Effector memory CD8-positive, alpha-beta T cell (primary cell): ENCODE results near the gene AP1S1.
"Not testable (repeated sequence)": the region's sequence is repeated elsewhere in the genome, so short reads cannot be mapped to it uniquely, and the experiment has no call there.

Source experiments
- ATAC-seq: fragments of 150-1000 bp; cut with Tn5 transposase; replicated peaks from 2 replicates; pipeline ENCODE4 v1.10.0; 2021; ENCODE audit warnings: mild to moderate bottlenecking, moderate library complexity
- DNase-seq, 3 experiments: peaks; one replicate each; pipeline ENCODE4 v3.0.0; 2021
- H3K27ac Mint-ChIP-seq, 2 donors: one replicate each; pipeline ENCODE4 v1.8.0; 2022; ENCODE audit warnings: mild to moderate bottlenecking in 2 of 2, mixed read lengths in 2 of 2, moderate library complexity in 2 of 2
- H3K27me3 Mint-ChIP-seq, 2 donors: one replicate each; pipeline ENCODE4 v1.8.0; 2022; ENCODE audit warnings: mixed read lengths in 2 of 2
- H3K36me3 Mint-ChIP-seq: one replicate; pipeline ENCODE4 v1.8.0; 2022; ENCODE audit warnings: mild to moderate bottlenecking, moderate library complexity, mixed read lengths; ENCODE audit not compliant: insufficient read depth
- H3K4me1 Mint-ChIP-seq, 2 donors: one replicate each; pipeline ENCODE4 v1.8.0; 2022; ENCODE audit warnings: low read depth in 2 of 2, mixed read lengths in 2 of 2
- H3K4me3 Mint-ChIP-seq, 2 donors: one replicate each; pipeline ENCODE4 v1.8.0; 2022; ENCODE audit warnings: mild to moderate bottlenecking in 2 of 2, mixed read lengths in 2 of 2, moderate library complexity in 2 of 2
- H3K9me3 Mint-ChIP-seq, 2 donors: one replicate each; pipeline ENCODE4 v1.8.0; 2022; ENCODE audit warnings: mixed read lengths in 2 of 2
- total RNA-seq, 9 experiments: gene quantifications; one replicate each; lab custom pipeline; 2026; lab: John Stamatoyannopoulos, UW

The AP1S1 gene
- 0.67 to 13.7 (median 8.4) reads per million in 9 experiments for total RNA-seq

GRCh38 chr7:101153969-101154692 lies at the start of gene AP1S1:
Gene AP1S1 (plus strand): TSS chr7:101154476. CDS start chr7:101154515, 39 bp downstream.
- Mint-ChIP-seq H3K27ac (peak within 1 kb of the TSS; percentile 87 to 91), H3K4me1 (peaks cover 12 to 14% of the 10 kb centered on the region in 2 donors), H3K27me3 (peaks cover 9 to 10% of the 10 kb centered on the region in 2 donors), H3K9me3 (no peaks in the 10 kb centered on the region), H3K36me3 (peaks cover 11% of the 10 kb centered on the region), H3K4me3 (peak within 1 kb of the TSS; percentile 72 to 84)
- DNase-seq (peak; percentile 78 to 87 (median 85)), ATAC-seq (peak; percentile 91)

GRCh38 chr7:101104799-101105198 lies 49.5 kb upstream of the AP1S1 start:
- no peak overlapping the region for H3K27ac Mint-ChIP-seq
- H3K27me3 Mint-ChIP-seq: peaks cover 32 to 78% of the 10 kb centered on the region in 2 donors
- H3K4me1 Mint-ChIP-seq: peaks cover 2 to 4% of the 10 kb centered on the region in 2 donors
- DNase-seq (no peak), ATAC-seq (no peak)
- peaks cover 9% of the 10 kb centered on the region for H3K36me3 Mint-ChIP-seq
- no peak overlapping the region for H3K4me3 Mint-ChIP-seq
- H3K9me3 Mint-ChIP-seq: no peaks in the 10 kb centered on the region

GRCh38 chr7:101105248-101105647 lies 49.0 kb upstream of the AP1S1 start:
- not testable (repeated sequence) for H3K27ac Mint-ChIP-seq, ATAC-seq, DNase-seq, H3K9me3 Mint-ChIP-seq, H3K4me1 Mint-ChIP-seq, H3K4me3 Mint-ChIP-seq, H3K36me3 Mint-ChIP-seq
- peaks cover 32 to 75% of the 10 kb centered on the region in 2 donors for H3K27me3 Mint-ChIP-seq

- ATAC-seq (no peak), DNase-seq (no peak)
- Mint-ChIP-seq H3K9me3 (no peaks in the 10 kb centered on the region), H3K4me1 (no peaks in the 10 kb centered on the region), H3K27me3 (peaks cover 23 to 64% of the 10 kb centered on the region in 2 donors), H3K27ac (no peak overlapping the region), H3K36me3 (peaks cover 8% of the 10 kb centered on the region), H3K4me3 (no peak overlapping the region)
Measured at GRCh38 chr7:101106386-101106785, 47.9 kb upstream of the AP1S1 start.

DNA sequence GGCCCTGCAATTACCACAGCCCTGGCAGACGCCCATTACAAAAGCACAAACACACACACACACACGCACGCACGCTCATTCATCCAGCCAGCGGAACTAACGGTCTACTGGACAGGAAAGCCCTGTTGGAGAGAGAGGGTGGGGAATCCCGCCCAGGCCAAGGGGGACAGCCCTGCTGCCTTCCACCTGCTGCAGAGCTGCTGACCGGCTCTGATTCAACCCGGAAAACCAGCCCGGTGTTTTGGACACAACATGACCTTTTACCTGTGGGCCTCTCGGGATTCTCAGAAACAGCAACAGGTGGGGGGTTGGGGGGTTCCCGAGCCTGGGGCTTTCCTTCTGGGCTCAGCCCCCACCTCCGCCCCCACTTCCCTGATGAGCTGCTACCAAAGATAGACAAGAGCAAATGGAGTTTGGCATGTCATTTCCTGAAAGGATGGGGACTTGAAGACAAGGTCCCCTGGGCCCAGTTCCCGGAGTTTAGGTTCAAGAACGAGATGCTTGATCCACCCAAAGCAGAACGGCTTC lies 45.9 kb upstream of the AP1S1 start:
- Mint-ChIP-seq H3K36me3 (peaks cover 8% of the 10 kb centered on the region), H3K27ac (no peak overlapping the region), H3K4me1 (no peaks in the 10 kb centered on the region), H3K9me3 (no peaks in the 10 kb centered on the region), H3K27me3 (peaks cover 10 to 50% of the 10 kb centered on the region in 2 donors), H3K4me3 (no peak overlapping the region)
- ATAC-seq (no peak), DNase-seq (no peak)

DNA sequence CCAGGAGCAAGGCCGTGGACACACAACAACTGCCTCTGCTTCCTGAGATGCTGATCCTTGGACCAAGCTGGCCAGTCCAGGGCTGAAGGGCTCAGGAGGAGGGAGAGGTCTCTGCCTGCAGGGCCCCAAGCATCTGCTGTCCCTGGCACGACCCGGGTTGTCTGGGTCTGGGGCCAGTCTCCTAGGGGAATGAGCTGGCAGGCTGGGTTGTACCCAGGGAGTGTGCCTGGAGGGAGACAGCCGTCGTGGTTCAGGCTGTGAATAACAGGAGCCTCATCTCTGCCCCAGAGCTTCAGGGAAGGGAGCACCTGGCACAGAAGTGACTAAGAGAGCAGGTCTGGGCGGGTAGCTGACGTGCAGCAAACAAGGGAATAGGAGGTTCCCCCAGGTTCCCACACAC lies 45.3 kb upstream of the AP1S1 start:
- no peaks in the 10 kb centered on the region for H3K9me3 Mint-ChIP-seq
- H3K36me3 Mint-ChIP-seq: peaks cover 6% of the 10 kb centered on the region
- peaks cover 6 to 47% of the 10 kb centered on the region in 2 donors for H3K27me3 Mint-ChIP-seq
- H3K4me1 Mint-ChIP-seq: no peaks in the 10 kb centered on the region
- DNase-seq (no peak), ATAC-seq (no peak)
- H3K4me3 Mint-ChIP-seq: no peak overlapping the region
- no peak overlapping the region for H3K27ac Mint-ChIP-seq

DNA sequence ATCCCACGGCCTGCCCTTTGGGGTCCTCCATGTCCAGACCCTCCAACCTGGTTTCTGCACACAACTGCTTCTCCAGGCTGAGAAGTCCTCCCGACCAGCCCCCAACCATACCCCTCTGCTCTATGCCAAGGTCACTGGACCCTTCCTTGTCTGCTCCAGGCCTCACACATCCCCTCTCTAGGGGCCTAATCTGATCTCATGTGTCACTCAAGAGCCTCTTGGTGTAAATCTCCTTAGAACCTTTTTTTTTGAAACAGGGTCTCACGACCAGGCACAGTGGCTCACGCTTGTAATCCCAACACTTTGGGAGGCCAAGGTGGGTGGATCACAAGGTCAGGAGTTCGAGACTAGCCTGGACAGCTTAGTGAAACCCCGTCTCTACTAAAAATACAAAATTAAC lies 44.9 kb upstream of the AP1S1 start:
- Mint-ChIP-seq H3K4me1 (no peaks in the 10 kb centered on the region), H3K9me3 (no peaks in the 10 kb centered on the region), H3K4me3 (no peak overlapping the region), H3K36me3 (peaks cover 5% of the 10 kb centered on the region), H3K27me3 (peaks cover 6 to 47% of the 10 kb centered on the region in 2 donors), H3K27ac (no peak overlapping the region)
- ATAC-seq (no peak), DNase-seq (no peak)

GRCh38 chr7:101111261-101111660 lies 43.0 kb upstream of the AP1S1 start:
- Mint-ChIP-seq H3K4me1 (no peaks in the 10 kb centered on the region), H3K27ac (no peak overlapping the region), H3K27me3 (peaks cover 9 to 40% of the 10 kb centered on the region in 2 donors), H3K4me3 (no peak overlapping the region), H3K36me3 (no peaks in the 10 kb centered on the region), H3K9me3 (no peaks in the 10 kb centered on the region)
- ATAC-seq (no peak), DNase-seq (no peak)

- no peaks in the 10 kb centered on the region for H3K4me1 Mint-ChIP-seq
- no peaks in the 10 kb centered on the region for H3K9me3 Mint-ChIP-seq
- H3K36me3 Mint-ChIP-seq: no peaks in the 10 kb centered on the region
- DNase-seq (no peak), ATAC-seq (no peak)
- H3K27me3 Mint-ChIP-seq: peaks cover 12 to 42% of the 10 kb centered on the region in 2 donors
- H3K4me3 Mint-ChIP-seq: no peak overlapping the region
- no peak overlapping the region for H3K27ac Mint-ChIP-seq
Measured at GRCh38 chr7:101112233-101112632, 42.0 kb upstream of the AP1S1 start.

DNA sequence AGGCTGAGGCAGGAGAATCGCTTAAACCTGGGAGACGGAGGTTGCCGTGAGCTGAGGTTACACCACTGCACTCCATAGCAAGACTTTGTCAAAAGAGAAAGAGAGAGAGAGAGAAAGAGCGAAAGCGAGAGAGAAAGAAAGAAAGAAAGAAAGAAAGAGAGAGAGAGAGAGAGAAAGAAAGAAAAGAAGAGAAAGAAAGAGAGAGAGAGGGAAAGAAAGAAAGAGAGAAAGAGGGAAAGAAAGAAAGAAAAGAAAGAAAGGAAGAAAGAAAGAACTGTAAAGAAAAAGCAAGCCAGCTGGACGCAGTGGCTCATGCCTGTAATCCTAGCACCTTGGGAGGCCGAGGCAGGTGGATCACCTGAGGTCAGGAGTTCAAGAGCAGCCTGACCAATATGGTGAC lies 41.1 kb upstream of the AP1S1 start:
- Mint-ChIP-seq H3K27me3 (peaks cover 15 to 42% of the 10 kb centered on the region in 2 donors), H3K27ac (peak overlapping the region in 1 of 2 donors; percentile 26)
- not testable (repeated sequence) for H3K4me1 Mint-ChIP-seq, ATAC-seq, DNase-seq, H3K36me3 Mint-ChIP-seq, H3K4me3 Mint-ChIP-seq, H3K9me3 Mint-ChIP-seq

DNA sequence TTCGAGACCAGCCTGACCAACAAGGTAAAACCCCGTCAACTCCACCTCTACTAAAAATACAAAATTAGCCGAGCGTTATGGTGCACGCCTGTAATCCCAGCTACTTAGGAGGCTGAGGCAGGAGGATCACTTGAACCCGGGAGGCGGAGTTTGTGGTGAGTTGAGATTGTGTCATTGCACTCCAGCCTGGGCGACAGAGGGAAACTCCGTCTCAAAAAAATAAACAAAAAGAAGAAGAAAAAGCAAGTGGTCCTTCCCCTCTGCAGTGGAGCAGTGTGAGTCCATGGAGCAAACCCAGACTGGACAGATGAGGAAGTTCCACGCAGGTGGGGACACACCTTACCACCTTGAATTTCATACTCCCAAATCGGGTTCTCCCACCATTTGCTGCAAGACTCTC lies 40.4 kb upstream of the AP1S1 start:
- H3K4me1 Mint-ChIP-seq: no peaks in the 10 kb centered on the region
- no peaks in the 10 kb centered on the region for H3K9me3 Mint-ChIP-seq
- H3K27ac Mint-ChIP-seq: no peak overlapping the region
- no peak for ATAC-seq
- DNase-seq: no peak
- H3K27me3 Mint-ChIP-seq: peaks cover 21 to 42% of the 10 kb centered on the region in 2 donors
- H3K36me3 Mint-ChIP-seq: no peaks in the 10 kb centered on the region
- no peak overlapping the region for H3K4me3 Mint-ChIP-seq

GRCh38 chr7:101114492-101114891 lies 39.8 kb upstream of the AP1S1 start:
- Mint-ChIP-seq H3K27me3 (peaks cover 23 to 42% of the 10 kb centered on the region in 2 donors), H3K4me3 (no peak overlapping the region), H3K36me3 (no peaks in the 10 kb centered on the region), H3K27ac (no peak overlapping the region), H3K9me3 (no peaks in the 10 kb centered on the region), H3K4me1 (no peaks in the 10 kb centered on the region)
- DNase-seq (no peak), ATAC-seq (no peak)

DNA sequence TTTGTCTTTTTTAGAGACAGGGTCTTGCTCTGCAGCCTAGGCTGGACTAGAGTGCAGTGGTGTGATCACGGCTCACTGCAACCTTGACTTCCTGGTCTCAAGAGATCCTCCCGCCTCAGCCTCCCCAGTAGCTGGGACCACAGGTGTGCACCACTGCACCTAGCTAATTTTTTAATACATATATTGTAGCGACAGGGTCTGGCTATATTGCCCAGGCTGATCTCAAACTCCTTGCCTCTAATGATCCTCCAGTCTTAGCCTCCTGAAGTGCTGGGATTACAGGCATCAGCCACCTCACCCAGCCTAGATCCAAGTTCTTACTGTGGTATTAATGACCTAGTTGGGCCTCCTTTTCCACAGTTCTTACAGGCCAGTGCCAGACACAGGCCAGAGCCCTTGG lies 39.1 kb upstream of the AP1S1 start:
- H3K4me1 Mint-ChIP-seq: no peaks in the 10 kb centered on the region
- no peaks in the 10 kb centered on the region for H3K36me3 Mint-ChIP-seq
- H3K27ac Mint-ChIP-seq: no peak overlapping the region
- H3K27me3 Mint-ChIP-seq: peaks cover 25 to 45% of the 10 kb centered on the region in 2 donors
- H3K4me3 Mint-ChIP-seq: no peak overlapping the region
- DNase-seq (no peak), ATAC-seq (no peak)
- H3K9me3 Mint-ChIP-seq: no peaks in the 10 kb centered on the region

DNA sequence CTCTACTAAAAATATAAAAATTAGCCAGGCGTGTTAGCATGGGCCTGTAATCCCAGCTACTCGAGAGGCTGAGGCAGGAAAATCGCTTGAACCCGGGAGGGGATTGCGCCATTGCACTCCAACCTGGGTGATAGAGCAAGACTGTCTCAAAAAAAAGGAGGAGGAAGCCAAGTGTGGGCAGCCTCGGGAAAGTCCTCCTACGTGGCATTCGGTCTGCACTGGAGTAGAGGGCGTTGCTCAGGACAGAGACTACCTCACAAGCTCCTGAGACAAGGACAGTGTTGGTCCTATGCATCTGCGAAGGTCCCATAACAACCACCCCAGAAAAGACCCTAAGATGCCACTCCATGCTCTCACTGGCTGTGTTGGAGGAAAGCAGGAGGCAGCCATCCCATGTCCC lies 37.4 kb upstream of the AP1S1 start:
- Mint-ChIP-seq H3K27ac (no peak overlapping the region), H3K27me3 (peaks cover 36 to 61% of the 10 kb centered on the region in 2 donors)

More for the DNA sequence above, 37.4 kb upstream of the AP1S1 start:
- Mint-ChIP-seq H3K4me3 (no peak overlapping the region), H3K36me3 (no peaks in the 10 kb centered on the region), H3K9me3 (no peaks in the 10 kb centered on the region), H3K4me1 (peaks cover 1 to 2% of the 10 kb centered on the region in 2 donors)
- no peak for ATAC-seq
- no peak for DNase-seq
